Testis (tissue), 2 donors: ENCODE data around the gene POLR3H.
"Not testable (repeated sequence)": the region's sequence is repeated elsewhere in the genome, so short reads cannot be mapped to it uniquely, and the experiment has no call there.

Experiments used
- POLR2A ChIP-seq: fragments of 450-650 bp; IDR thresholded peaks from one replicate; pipeline ENCODE4 v1.6.1; 2017; ENCODE audit warnings: antibody characterized with exemption, mild to moderate bottlenecking, moderate library complexity
- TF ChIP-seq, protein P1 (sequence below), 3 experiments: fragments of 450-650 bp in 2 of 3; fragments of 200-600 bp in 1 of 3; sonication (generic) in 1 of 3; IDR thresholded peaks; one replicate each; pipeline ENCODE4 v1.5.1; 2016 to 2019; ENCODE audit warnings: antibody characterized with exemption in 3 of 3, mild to moderate bottlenecking in 2 of 3, moderate library complexity in 1 of 3

DNA sequence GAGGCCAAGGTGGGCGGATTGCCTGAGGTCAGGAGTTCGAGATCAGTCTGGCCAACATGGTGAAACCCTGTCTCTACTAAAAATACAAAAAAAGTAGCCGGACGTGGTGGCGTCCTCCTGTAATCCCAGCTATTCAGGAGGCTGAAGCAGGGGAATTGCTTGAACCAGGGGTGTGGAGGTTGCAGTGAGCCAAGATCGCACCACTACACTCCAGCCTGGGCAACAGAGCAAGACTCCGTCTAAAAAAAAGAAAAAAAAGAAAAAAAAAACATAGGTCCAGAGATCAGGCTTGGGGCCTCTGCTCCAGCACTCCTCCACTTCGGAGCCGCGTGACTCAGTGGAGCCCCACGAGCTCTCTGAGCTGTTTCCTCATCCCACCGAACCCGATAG is 14.0 kb upstream of the POLR3H start:
- not testable (repeated sequence) for TF ChIP-seq POLR2A
- TF ChIP-seq, protein P1, sequence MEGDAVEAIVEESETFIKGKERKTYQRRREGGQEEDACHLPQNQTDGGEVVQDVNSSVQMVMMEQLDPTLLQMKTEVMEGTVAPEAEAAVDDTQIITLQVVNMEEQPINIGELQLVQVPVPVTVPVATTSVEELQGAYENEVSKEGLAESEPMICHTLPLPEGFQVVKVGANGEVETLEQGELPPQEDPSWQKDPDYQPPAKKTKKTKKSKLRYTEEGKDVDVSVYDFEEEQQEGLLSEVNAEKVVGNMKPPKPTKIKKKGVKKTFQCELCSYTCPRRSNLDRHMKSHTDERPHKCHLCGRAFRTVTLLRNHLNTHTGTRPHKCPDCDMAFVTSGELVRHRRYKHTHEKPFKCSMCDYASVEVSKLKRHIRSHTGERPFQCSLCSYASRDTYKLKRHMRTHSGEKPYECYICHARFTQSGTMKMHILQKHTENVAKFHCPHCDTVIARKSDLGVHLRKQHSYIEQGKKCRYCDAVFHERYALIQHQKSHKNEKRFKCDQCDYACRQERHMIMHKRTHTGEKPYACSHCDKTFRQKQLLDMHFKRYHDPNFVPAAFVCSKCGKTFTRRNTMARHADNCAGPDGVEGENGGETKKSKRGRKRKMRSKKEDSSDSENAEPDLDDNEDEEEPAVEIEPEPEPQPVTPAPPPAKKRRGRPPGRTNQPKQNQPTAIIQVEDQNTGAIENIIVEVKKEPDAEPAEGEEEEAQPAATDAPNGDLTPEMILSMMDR (IDR thresholded peaks at IDR 0.05) = not testable (repeated sequence)
